Keratinocyte (primary cell): ENCODE results near the gene HDGFL1.

Experiments used
- EZH2 ChIP-seq: IDR thresholded peaks from one replicate; pipeline ENCODE4 v1.6.1; 2012; ENCODE audit warnings: inconsistent platforms, mild to moderate bottlenecking, low read length, moderate library complexity
- TF ChIP-seq, protein P1 (sequence below), 3 experiments: IDR thresholded peaks in 1 of 3; conservative IDR thresholded peaks in 1 of 3; optimal IDR thresholded peaks in 1 of 3; 2 replicates in 2 of 3; 3 replicates in 1 of 3; pipeline versions ENCODE3 to v1.5.1; 2011; ENCODE audit warnings: low read length in 3 of 3, mild to moderate bottlenecking in 3 of 3, moderate library complexity in 2 of 3, control low read depth in 1 of 3, inconsistent platforms in 1 of 3; ENCODE audit not compliant: insufficient read depth in 2 of 3; ENCODE audit errors: extremely low read depth in 1 of 3

DNA sequence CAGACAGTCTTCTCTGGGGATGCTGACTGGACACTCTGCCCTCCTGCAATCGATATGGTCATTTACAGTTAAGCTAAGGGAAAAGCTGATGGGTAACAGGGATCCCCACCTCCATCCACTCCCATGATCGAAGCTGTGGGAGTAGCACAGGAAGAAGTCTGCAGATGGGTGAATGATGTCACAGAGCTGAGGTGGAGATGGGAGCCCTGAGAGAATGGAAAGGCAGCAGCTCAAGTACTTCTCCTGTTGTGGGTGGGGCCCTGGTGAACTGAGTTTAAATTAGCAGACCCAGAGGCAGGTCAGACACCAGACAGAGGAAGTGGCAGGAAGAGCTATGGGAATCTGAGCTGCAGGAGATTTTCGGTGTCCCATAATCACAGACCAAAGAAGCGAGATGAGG is 29.0 kb downstream of the HDGFL1 start:
- TF ChIP-seq, protein P1, sequence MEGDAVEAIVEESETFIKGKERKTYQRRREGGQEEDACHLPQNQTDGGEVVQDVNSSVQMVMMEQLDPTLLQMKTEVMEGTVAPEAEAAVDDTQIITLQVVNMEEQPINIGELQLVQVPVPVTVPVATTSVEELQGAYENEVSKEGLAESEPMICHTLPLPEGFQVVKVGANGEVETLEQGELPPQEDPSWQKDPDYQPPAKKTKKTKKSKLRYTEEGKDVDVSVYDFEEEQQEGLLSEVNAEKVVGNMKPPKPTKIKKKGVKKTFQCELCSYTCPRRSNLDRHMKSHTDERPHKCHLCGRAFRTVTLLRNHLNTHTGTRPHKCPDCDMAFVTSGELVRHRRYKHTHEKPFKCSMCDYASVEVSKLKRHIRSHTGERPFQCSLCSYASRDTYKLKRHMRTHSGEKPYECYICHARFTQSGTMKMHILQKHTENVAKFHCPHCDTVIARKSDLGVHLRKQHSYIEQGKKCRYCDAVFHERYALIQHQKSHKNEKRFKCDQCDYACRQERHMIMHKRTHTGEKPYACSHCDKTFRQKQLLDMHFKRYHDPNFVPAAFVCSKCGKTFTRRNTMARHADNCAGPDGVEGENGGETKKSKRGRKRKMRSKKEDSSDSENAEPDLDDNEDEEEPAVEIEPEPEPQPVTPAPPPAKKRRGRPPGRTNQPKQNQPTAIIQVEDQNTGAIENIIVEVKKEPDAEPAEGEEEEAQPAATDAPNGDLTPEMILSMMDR (optimal IDR thresholded peaks at IDR 0.05 in 1 of 3, IDR thresholded peaks at IDR 0.05 in 1 of 3, conservative IDR thresholded peaks at IDR 0.05 in 1 of 3; ENCODE audit: extremely low read depth in 1 of 3, insufficient read depth in 2 of 3, low read length in 3 of 3), result no peak
- no peak for TF ChIP-seq EZH2
